MCF 10A (cell line): ENCODE results near the gene GALNT10. TPM values are rescaled to one million over a fixed set of nuclear protein-coding genes. Genes with fewer than 3 reads are reported as not detected.

ENCODE experiments used
- BruUV-seq: library from RNA; stranded (reverse); fragments of 400-500 nt; replicated peaks from 2 replicates; lab custom pipeline; 2021; lab: Mats Ljungman, UMichigan
- CTCF ChIA-PET: fragments of 300-600 bp; sonication (Branson Sonifier 250); formaldehyde crosslinking; extraction: SDS; loops from one replicate; lab custom pipeline; 2021; ENCODE audit warnings: antibody characterized with exemption, inconsistent platforms; lab: Yijun Ruan, JAX
- POLR2A ChIA-PET: fragments of 300-600, 350-650 bp; sonication (Branson Sonifier 250); formaldehyde crosslinking; extraction: SDS; loops from one replicate; lab custom pipeline; 2020; ENCODE audit warnings: antibody characterized with exemption, inconsistent platforms; lab: Yijun Ruan, JAX
- DNase-seq: peaks from one replicate; pipeline ENCODE4 v3.0.0-alpha.2; 2018; ENCODE audit not compliant: unreplicated experiment
- H3K27ac Mint-ChIP-seq: one replicate; pipeline ENCODE4 v1.8.0; 2022; ENCODE audit warnings: mild to moderate bottlenecking, low read depth, mixed read lengths; ENCODE audit not compliant: unreplicated experiment
- H3K27me3 Mint-ChIP-seq: one replicate; pipeline ENCODE4 v1.8.0; 2022; ENCODE audit warnings: mixed read lengths; ENCODE audit not compliant: insufficient read depth, unreplicated experiment
- H3K36me3 Mint-ChIP-seq: one replicate; pipeline ENCODE4 v1.8.0; 2022; ENCODE audit warnings: mild to moderate bottlenecking, moderate library complexity, mixed read lengths; ENCODE audit not compliant: insufficient read depth, unreplicated experiment
- H3K4me1 Mint-ChIP-seq: one replicate; pipeline ENCODE4 v1.8.0; 2022; ENCODE audit warnings: mixed read lengths; ENCODE audit not compliant: insufficient read depth, unreplicated experiment
- H3K4me3 Mint-ChIP-seq: one replicate; pipeline ENCODE4 v1.8.0; 2022; ENCODE audit warnings: mild to moderate bottlenecking, moderate library complexity, mixed read lengths; ENCODE audit not compliant: unreplicated experiment
- H3K9me3 Mint-ChIP-seq: one replicate; pipeline ENCODE4 v1.8.0; 2022; ENCODE audit warnings: mixed read lengths; ENCODE audit not compliant: unreplicated experiment
- CTCF ChIP-seq: fragments of 200-600 bp; IDR thresholded peaks from one replicate; pipeline ENCODE4 v1.8.0; 2022; ENCODE audit warnings: antibody characterized with exemption, mild to moderate bottlenecking; ENCODE audit not compliant: unreplicated experiment
- intact Hi-C: fragments of 100-400 bp; cut with micrococcal nuclease; formaldehyde crosslinking; loops from 2 replicates; pipeline ENCODE4 v1.14.1; 2022
- total RNA-seq: library from RNA; stranded (reverse); gene quantifications from 2 replicates; pipeline ENCODE4 v1.2.3, GENCODE V29; 2022

GALNT10 gene
- total RNA-seq, 1 experiment from 2014 or later, result 57.4 TPM

DNA sequence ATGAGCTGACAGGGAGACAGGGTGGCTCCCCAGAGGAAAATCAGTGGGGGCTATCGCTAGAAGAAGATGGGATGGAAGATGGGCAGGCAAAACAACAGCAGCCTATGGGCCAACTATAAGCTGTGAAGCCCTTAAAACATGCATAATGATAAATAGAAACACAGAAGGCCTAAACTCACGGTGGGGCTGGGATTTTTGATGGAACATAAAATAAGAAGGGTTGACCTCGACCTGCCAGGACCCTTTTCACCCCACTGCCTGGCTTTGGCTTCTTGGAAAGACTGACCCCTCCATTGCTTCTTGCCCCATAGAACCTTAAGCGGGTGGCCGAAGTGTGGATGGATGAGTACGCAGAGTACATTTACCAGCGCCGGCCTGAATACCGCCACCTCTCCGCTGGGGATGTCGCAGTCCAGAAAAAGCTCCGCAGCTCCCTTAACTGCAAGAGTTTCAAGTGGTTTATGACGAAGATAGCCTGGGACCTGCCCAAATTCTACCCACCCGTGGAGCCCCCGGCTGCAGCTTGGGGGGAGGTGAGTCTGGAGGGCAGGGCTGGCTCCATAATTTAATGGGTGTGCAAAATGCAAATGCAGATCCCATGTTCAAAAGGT is 218.8 kb downstream of the GALNT10 start:
- no peak for TF ChIP-seq CTCF
- Mint-ChIP-seq H3K4me3 (no peak overlapping the region), H3K9me3 (no peaks in the 10 kb centered on the region), H3K4me1 (peaks cover 7% of the 10 kb centered on the region), H3K36me3 (peaks cover 11% of the 10 kb centered on the region), H3K27me3 (no peaks in the 10 kb centered on the region), H3K27ac (no peak overlapping the region)
- ChIA-PET CTCF (interaction anchor here (0.9 to 6.6 kb wide), 8 partner anchors 12 to 337 kb away, joined by 3 to 65 read pairs (median 4); no protein-coding TSS in a partner anchor), POLR2A (interaction anchor here (0.6 kb wide), 2 partner anchors 14 to 341 kb away, joined by 3 to 4 read pairs; no protein-coding TSS in a partner anchor)
- DNase-seq, result no peak
- no TSS peak for BruUV-seq
- intact Hi-C loops, result loop anchor here (5.0 kb wide), 1 partner anchor 203 kb away; no protein-coding TSS in a partner anchor

DNA sequence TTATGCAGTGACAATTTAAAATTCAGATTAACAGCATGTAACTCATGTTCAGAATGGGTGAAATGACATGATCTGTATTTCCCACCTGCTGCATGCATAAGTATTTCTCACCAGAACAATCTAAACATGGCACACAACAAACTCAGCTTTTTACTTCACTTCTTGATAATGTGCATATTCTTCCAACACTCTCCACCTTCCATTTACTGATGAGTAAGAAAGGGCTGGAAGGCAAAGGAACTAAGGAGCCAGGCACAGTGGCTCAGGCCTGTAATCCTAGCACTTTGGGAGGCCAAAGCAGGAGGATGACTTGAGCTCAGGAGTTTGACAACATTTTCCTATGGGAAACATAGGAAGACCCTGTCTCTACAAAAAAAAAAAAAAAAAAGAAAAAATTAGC is 219.5 kb downstream of the GALNT10 start:
- CTCF ChIA-PET, result interaction anchor here (0.6 to 2.1 kb wide), 8 partner anchors 117 to 978 kb away, joined by 3 to 9 read pairs (median 3); no protein-coding TSS in a partner anchor
- no peak overlapping the region for H3K4me3 Mint-ChIP-seq
- TF ChIP-seq CTCF, result no peak
- intact Hi-C loops, result no loop called here
- peaks cover 11% of the 10 kb centered on the region for H3K36me3 Mint-ChIP-seq
- H3K9me3 Mint-ChIP-seq, result no peaks in the 10 kb centered on the region
- H3K27me3 Mint-ChIP-seq, result no peaks in the 10 kb centered on the region
- H3K4me1 Mint-ChIP-seq, result peaks cover 5% of the 10 kb centered on the region
- no peak overlapping the region for H3K27ac Mint-ChIP-seq
- POLR2A ChIA-PET, result interaction anchor here (0.6 to 1.2 kb wide), 2 partner anchors 12 to 15 kb away, joined by 4 to 8 read pairs; no protein-coding TSS in a partner anchor
- no peak for DNase-seq
- no TSS peak for BruUV-seq

GRCh38 chr5:154410786-154411185 is 220.3 kb downstream of the GALNT10 start:
- Mint-ChIP-seq H3K4me3 (no peak overlapping the region), H3K4me1 (no peaks in the 10 kb centered on the region), H3K27ac (no peak overlapping the region), H3K9me3 (no peaks in the 10 kb centered on the region), H3K36me3 (peaks cover 11% of the 10 kb centered on the region), H3K27me3 (no peaks in the 10 kb centered on the region)
- POLR2A ChIA-PET, result interaction anchor here (0.9 to 1.2 kb wide), 2 partner anchors 11 to 189 kb away, joined by 3 to 8 read pairs; no protein-coding TSS in a partner anchor
- CTCF ChIA-PET, result interaction anchor here (0.6 to 2.1 kb wide), 7 partner anchors 11 to 338 kb away, joined by 3 to 9 read pairs (median 4); no protein-coding TSS in a partner anchor
- DNase-seq, result no peak
- no TSS peak for BruUV-seq
- intact Hi-C loops, result no loop called here
- no peak for TF ChIP-seq CTCF

DNA sequence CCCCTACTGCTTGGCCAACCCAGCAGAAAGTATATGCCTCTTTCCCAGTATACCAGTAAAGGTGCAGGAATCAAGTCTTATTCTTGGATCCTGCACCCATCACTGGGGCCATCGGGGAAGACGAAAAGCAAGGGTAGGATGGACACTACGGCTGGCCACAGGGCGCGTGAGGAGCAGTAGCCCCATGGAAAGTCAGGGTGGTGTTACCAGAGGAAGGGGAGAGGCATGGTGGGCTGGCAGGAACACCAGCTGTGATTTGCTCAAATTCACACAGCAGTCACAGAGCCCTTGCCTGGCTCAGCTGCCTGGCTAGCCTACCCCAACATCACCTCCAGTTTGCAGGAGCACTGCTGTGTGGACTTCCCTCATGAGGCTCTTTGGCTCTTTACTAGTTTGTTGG is 220.8 kb downstream of the GALNT10 start:
- H3K27ac Mint-ChIP-seq, result no peak overlapping the region
- no TSS peak for BruUV-seq
- no peak overlapping the region for H3K4me3 Mint-ChIP-seq
- DNase-seq, result no peak
- no peaks in the 10 kb centered on the region for H3K9me3 Mint-ChIP-seq
- H3K36me3 Mint-ChIP-seq, result peaks cover 11% of the 10 kb centered on the region
- ChIA-PET POLR2A (interaction anchor here (0.9 to 1.2 kb wide), 2 partner anchors 11 to 189 kb away, joined by 3 to 8 read pairs; no protein-coding TSS in a partner anchor), CTCF (interaction anchor here (0.6 to 1.6 kb wide), 5 partner anchors 10 to 217 kb away, joined by 3 to 4 read pairs (median 3); no protein-coding TSS in a partner anchor)
- no peak for TF ChIP-seq CTCF
- no peaks in the 10 kb centered on the region for H3K4me1 Mint-ChIP-seq
- intact Hi-C loops, result no loop called here
- H3K27me3 Mint-ChIP-seq, result no peaks in the 10 kb centered on the region
